UCSD-AML1 (cell line): ENCODE measurements around the gene ADCY9.
A peak's percentile ranks its signal among the peaks of the same experiment; 100 is the strongest.
"Not testable (repeated sequence)": the region's sequence is repeated elsewhere in the genome, so short reads cannot be mapped to it uniquely, and the experiment has no call there.

Source experiments
- DNase-seq: peaks from one replicate; lab custom pipeline; 2025; ENCODE audit not compliant: unreplicated experiment; lab: John Stamatoyannopoulos, UW

The ADCY9 gene

GRCh38 chr16:4071686-4072561, 44.3 kb downstream of the ADCY9 start:
- DNase-seq = no peak

- DNase-seq = no peak
Observed at GRCh38 chr16:4070936-4071335, 45.3 kb downstream of the ADCY9 start.

- DNase-seq = no peak
Observed at GRCh38 chr16:4067262-4068001, 48.8 kb downstream of the ADCY9 start.

GRCh38 chr16:4064950-4065352, 51.3 kb downstream of the ADCY9 start:
- DNase-seq = no peak

- no peak for DNase-seq
Observed at GRCh38 chr16:4062212-4062802, 53.9 kb downstream of the ADCY9 start.

GRCh38 chr16:4060823-4061222, 55.4 kb downstream of the ADCY9 start:
- no peak for DNase-seq

- DNase-seq = no peak
Observed at GRCh38 chr16:4060009-4060408, 56.2 kb downstream of the ADCY9 start.

- DNase-seq = no peak
Observed at GRCh38 chr16:4058386-4058785, 57.9 kb downstream of the ADCY9 start.

GRCh38 chr16:4057439-4057877, 58.8 kb downstream of the ADCY9 start:
- DNase-seq = no peak

- no peak for DNase-seq
Observed at GRCh38 chr16:4056161-4057105, 59.8 kb downstream of the ADCY9 start.

- peak; percentile 19 for DNase-seq
Observed at GRCh38 chr16:4055748-4056147, 60.5 kb downstream of the ADCY9 start.

GRCh38 chr16:4053301-4053845, 62.9 kb downstream of the ADCY9 start:
- DNase-seq = peak; percentile 55

GRCh38 chr16:4052801-4053293, 63.4 kb downstream of the ADCY9 start:
- no peak for DNase-seq

GRCh38 chr16:4052096-4052495, 64.1 kb downstream of the ADCY9 start:
- no peak for DNase-seq

- DNase-seq = no peak
Observed at GRCh38 chr16:4051591-4051990, 64.7 kb downstream of the ADCY9 start.

GRCh38 chr16:4049031-4049430, 67.2 kb downstream of the ADCY9 start:
- DNase-seq = no peak

- no peak for DNase-seq
Observed at GRCh38 chr16:4048481-4048880, 67.8 kb downstream of the ADCY9 start.

GRCh38 chr16:4046221-4046620, 70.0 kb downstream of the ADCY9 start:
- DNase-seq = no peak

- not testable (repeated sequence) for DNase-seq
Observed at GRCh38 chr16:4045561-4045960, 70.7 kb downstream of the ADCY9 start.

- DNase-seq = no peak
Observed at GRCh38 chr16:4042581-4042980, 73.7 kb downstream of the ADCY9 start.
